Upper lobe of left lung (tissue), 4 donors: Measurements from ENCODE around the gene C4orf50.

Experiments
- POLR2A ChIP-seq, 4 donors: fragments of 450-650 bp; IDR thresholded peaks; one replicate each; pipeline ENCODE4 v1.5.1; 2016 to 2017; ENCODE audit warnings: antibody characterized with exemption in 4 of 4, mild to moderate bottlenecking in 2 of 4
- POLR2AphosphoS5 ChIP-seq, 2 donors: sonication (generic); formaldehyde crosslinking; IDR thresholded peaks; one replicate each; pipeline ENCODE4 v1.5.1; 2017; ENCODE audit warnings: antibody characterized with exemption in 2 of 2
- TF ChIP-seq, protein P1 (sequence below), 6 experiments: fragments of 450-650 bp in 4 of 6; fragments of 200-600 bp in 2 of 6; sonication (generic) in 2 of 6; IDR thresholded peaks; one replicate each; pipeline ENCODE4 v1.5.1; 2016 to 2019; ENCODE audit warnings: antibody characterized with exemption in 6 of 6

DNA sequence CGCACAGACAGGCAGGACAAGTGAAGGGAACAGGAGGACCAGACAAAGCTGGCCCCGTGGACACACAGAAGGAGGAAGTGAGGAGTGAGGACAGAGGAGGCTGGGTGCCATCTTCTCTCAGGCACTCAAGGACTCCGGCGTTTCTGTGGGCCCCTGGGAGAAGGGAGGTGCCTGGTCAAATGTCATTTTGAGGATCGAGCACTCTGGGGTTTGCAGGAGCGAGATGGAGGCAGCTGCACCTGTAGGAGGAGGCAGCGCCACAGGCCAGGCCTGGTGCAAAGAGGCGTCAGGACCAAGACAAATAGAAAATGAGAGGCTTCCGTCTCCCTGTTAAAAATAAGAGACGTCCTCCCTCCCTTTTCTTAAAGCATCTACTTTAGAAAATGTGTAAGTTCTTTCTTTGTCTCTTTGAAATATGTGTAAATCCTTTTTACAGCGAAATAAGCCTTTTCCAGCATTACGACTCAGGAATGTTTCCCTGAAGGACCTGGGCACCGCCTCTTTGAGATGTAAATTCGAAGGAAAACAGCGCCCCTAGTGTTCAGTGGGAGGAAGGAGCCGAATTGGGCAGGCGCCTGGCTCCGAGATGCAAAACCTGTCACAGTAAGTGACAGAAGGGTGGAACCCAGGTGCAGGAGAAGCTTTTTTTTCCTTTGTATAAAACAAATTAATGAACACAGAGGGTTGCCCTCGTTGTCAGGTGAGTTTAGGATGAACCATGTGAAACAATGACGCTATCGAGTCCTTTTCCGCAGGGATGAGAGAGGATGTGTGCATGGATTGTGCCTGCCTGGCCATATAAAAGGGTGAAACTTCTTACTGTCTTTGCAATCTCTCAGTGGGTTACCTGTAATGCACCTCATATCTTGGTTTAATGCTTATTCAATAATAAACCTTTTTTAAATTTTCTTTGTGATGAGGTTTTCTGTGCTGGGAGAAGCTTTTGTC lies 1.4 kb upstream of the C4orf50 start:
- TF ChIP-seq, protein P1, sequence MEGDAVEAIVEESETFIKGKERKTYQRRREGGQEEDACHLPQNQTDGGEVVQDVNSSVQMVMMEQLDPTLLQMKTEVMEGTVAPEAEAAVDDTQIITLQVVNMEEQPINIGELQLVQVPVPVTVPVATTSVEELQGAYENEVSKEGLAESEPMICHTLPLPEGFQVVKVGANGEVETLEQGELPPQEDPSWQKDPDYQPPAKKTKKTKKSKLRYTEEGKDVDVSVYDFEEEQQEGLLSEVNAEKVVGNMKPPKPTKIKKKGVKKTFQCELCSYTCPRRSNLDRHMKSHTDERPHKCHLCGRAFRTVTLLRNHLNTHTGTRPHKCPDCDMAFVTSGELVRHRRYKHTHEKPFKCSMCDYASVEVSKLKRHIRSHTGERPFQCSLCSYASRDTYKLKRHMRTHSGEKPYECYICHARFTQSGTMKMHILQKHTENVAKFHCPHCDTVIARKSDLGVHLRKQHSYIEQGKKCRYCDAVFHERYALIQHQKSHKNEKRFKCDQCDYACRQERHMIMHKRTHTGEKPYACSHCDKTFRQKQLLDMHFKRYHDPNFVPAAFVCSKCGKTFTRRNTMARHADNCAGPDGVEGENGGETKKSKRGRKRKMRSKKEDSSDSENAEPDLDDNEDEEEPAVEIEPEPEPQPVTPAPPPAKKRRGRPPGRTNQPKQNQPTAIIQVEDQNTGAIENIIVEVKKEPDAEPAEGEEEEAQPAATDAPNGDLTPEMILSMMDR (IDR thresholded peaks at IDR 0.05): peak; percentile 18 to 74 (median 60)
- no peak for TF ChIP-seq POLR2AphosphoS5 (IDR thresholded peaks at IDR 0.05)
- TF ChIP-seq POLR2A (IDR thresholded peaks at IDR 0.05): no peak
